ENCODE results near the gene C16orf78. TPM values are rescaled to one million over a fixed set of nuclear protein-coding genes. Genes with fewer than 3 reads are reported as not detected.

The C16orf78 gene
- total RNA-seq, 2 donors from 2014 or later = not detected

- H3K27ac Mint-ChIP-seq = no peak overlapping the region
- no peaks in the 10 kb centered on the region for H3K36me3 Mint-ChIP-seq (ENCODE audit: insufficient read depth in 2 of 2)
- no peak for ATAC-seq (replicated peaks in 1 of 2)
- no peaks in the 10 kb centered on the region for H3K9me3 Mint-ChIP-seq
- no peaks in the 10 kb centered on the region for H3K27me3 Mint-ChIP-seq (ENCODE audit: low read depth)
- no peak for DNase-seq
- no peak overlapping the region for H3K4me3 Mint-ChIP-seq
- no peaks in the 10 kb centered on the region for H3K4me1 Mint-ChIP-seq (ENCODE audit: low read depth)
Measured at GRCh38 chr16:49342336-49343265, 31.0 kb upstream of the C16orf78 start.

- Mint-ChIP-seq H3K36me3 (ENCODE audit: insufficient read depth in 2 of 2) (no peaks in the 10 kb centered on the region), H3K27me3 (ENCODE audit: low read depth) (no peaks in the 10 kb centered on the region), H3K4me1 (ENCODE audit: low read depth) (no peaks in the 10 kb centered on the region), H3K9me3 (no peaks in the 10 kb centered on the region), H3K4me3 (no peak overlapping the region), H3K27ac (no peak overlapping the region)
- DNase-seq (no peak), ATAC-seq (replicated peaks in 1 of 2) (no peak)
Measured at GRCh38 chr16:49343291-49343690, 30.3 kb upstream of the C16orf78 start.

- DNase-seq = no peak
- Mint-ChIP-seq H3K36me3 (ENCODE audit: insufficient read depth in 2 of 2) (no peaks in the 10 kb centered on the region), H3K9me3 (no peaks in the 10 kb centered on the region), H3K4me3 (no peak overlapping the region), H3K4me1 (ENCODE audit: low read depth) (no peaks in the 10 kb centered on the region), H3K27ac (no peak overlapping the region), H3K27me3 (ENCODE audit: low read depth) (no peaks in the 10 kb centered on the region)
- no peak for ATAC-seq (replicated peaks in 1 of 2)
Measured at GRCh38 chr16:49344401-49344800, 29.2 kb upstream of the C16orf78 start.

GRCh38 chr16:49345829-49346228 is 27.8 kb upstream of the C16orf78 start:
- no peaks in the 10 kb centered on the region for H3K9me3 Mint-ChIP-seq
- ATAC-seq (replicated peaks in 1 of 2) (no peak), DNase-seq (no peak)
- no peak overlapping the region for H3K27ac Mint-ChIP-seq
- H3K4me1 Mint-ChIP-seq (ENCODE audit: low read depth) = no peaks in the 10 kb centered on the region
- H3K27me3 Mint-ChIP-seq (ENCODE audit: low read depth) = peaks cover 9% of the 10 kb centered on the region
- H3K4me3 Mint-ChIP-seq = no peak overlapping the region
- H3K36me3 Mint-ChIP-seq (ENCODE audit: insufficient read depth in 2 of 2) = no peaks in the 10 kb centered on the region

- no peak overlapping the region for H3K27ac Mint-ChIP-seq
- H3K4me1 Mint-ChIP-seq (ENCODE audit: low read depth) = no peaks in the 10 kb centered on the region
- no peaks in the 10 kb centered on the region for H3K9me3 Mint-ChIP-seq
- H3K27me3 Mint-ChIP-seq (ENCODE audit: low read depth) = peaks cover 15% of the 10 kb centered on the region
- no peaks in the 10 kb centered on the region for H3K36me3 Mint-ChIP-seq (ENCODE audit: insufficient read depth in 2 of 2)
- no peak for ATAC-seq (replicated peaks in 1 of 2)
- H3K4me3 Mint-ChIP-seq = no peak overlapping the region
- no peak for DNase-seq
Measured at GRCh38 chr16:49346459-49346858, 27.1 kb upstream of the C16orf78 start.

- Mint-ChIP-seq H3K4me1 (ENCODE audit: low read depth) (no peaks in the 10 kb centered on the region), H3K27me3 (ENCODE audit: low read depth) (peaks cover 21% of the 10 kb centered on the region), H3K9me3 (no peaks in the 10 kb centered on the region), H3K4me3 (no peak overlapping the region), H3K27ac (no peak overlapping the region), H3K36me3 (ENCODE audit: insufficient read depth in 2 of 2) (no peaks in the 10 kb centered on the region)
- ATAC-seq (replicated peaks in 1 of 2) (no peak), DNase-seq (no peak)
Measured at GRCh38 chr16:49347476-49347875, 26.1 kb upstream of the C16orf78 start.

- ATAC-seq (replicated peaks in 1 of 2) (no peak), DNase-seq (no peak)
- Mint-ChIP-seq H3K36me3 (ENCODE audit: insufficient read depth in 2 of 2) (no peaks in the 10 kb centered on the region), H3K27me3 (ENCODE audit: low read depth) (peaks cover 21% of the 10 kb centered on the region), H3K4me3 (no peak overlapping the region), H3K27ac (no peak overlapping the region), H3K4me1 (ENCODE audit: low read depth) (no peaks in the 10 kb centered on the region), H3K9me3 (no peaks in the 10 kb centered on the region)
Measured at GRCh38 chr16:49348408-49349176, 25.0 kb upstream of the C16orf78 start.

GRCh38 chr16:49349446-49350168 is 24.0 kb upstream of the C16orf78 start:
- Mint-ChIP-seq H3K27ac (no peak overlapping the region), H3K27me3 (ENCODE audit: low read depth) (peaks cover 21% of the 10 kb centered on the region), H3K4me3 (no peak overlapping the region), H3K9me3 (no peaks in the 10 kb centered on the region), H3K4me1 (ENCODE audit: low read depth) (no peaks in the 10 kb centered on the region), H3K36me3 (ENCODE audit: insufficient read depth in 2 of 2) (no peaks in the 10 kb centered on the region)
- no peak for ATAC-seq (replicated peaks in 1 of 2)
- DNase-seq = no peak

GRCh38 chr16:49350265-49351095 is 23.1 kb upstream of the C16orf78 start:
- ATAC-seq (replicated peaks in 1 of 2) = no peak
- Mint-ChIP-seq H3K4me1 (ENCODE audit: low read depth) (no peaks in the 10 kb centered on the region), H3K4me3 (no peak overlapping the region), H3K9me3 (no peaks in the 10 kb centered on the region), H3K27me3 (ENCODE audit: low read depth) (peaks cover 21% of the 10 kb centered on the region), H3K27ac (no peak overlapping the region), H3K36me3 (ENCODE audit: insufficient read depth in 2 of 2) (no peaks in the 10 kb centered on the region)
- DNase-seq = peak; percentile 54 to 62

GRCh38 chr16:49351096-49351487 is 22.5 kb upstream of the C16orf78 start:
- H3K36me3 Mint-ChIP-seq (ENCODE audit: insufficient read depth in 2 of 2) = no peaks in the 10 kb centered on the region
- no peak for ATAC-seq (replicated peaks in 1 of 2)
- H3K4me3 Mint-ChIP-seq = no peak overlapping the region
- H3K27ac Mint-ChIP-seq = no peak overlapping the region
- no peak for DNase-seq
- H3K9me3 Mint-ChIP-seq = no peaks in the 10 kb centered on the region
- no peaks in the 10 kb centered on the region for H3K4me1 Mint-ChIP-seq (ENCODE audit: low read depth)
- H3K27me3 Mint-ChIP-seq (ENCODE audit: low read depth) = peaks cover 21% of the 10 kb centered on the region

GRCh38 chr16:49352892-49353291 is 20.7 kb upstream of the C16orf78 start:
- Mint-ChIP-seq H3K27ac (no peak overlapping the region), H3K9me3 (no peaks in the 10 kb centered on the region), H3K4me3 (no peak overlapping the region), H3K4me1 (ENCODE audit: low read depth) (no peaks in the 10 kb centered on the region), H3K36me3 (ENCODE audit: insufficient read depth in 2 of 2) (no peaks in the 10 kb centered on the region), H3K27me3 (ENCODE audit: low read depth) (peaks cover 22% of the 10 kb centered on the region)
- DNase-seq (no peak), ATAC-seq (replicated peaks in 1 of 2) (no peak)

- Mint-ChIP-seq H3K4me3 (no peak overlapping the region), H3K4me1 (ENCODE audit: low read depth) (no peaks in the 10 kb centered on the region), H3K9me3 (no peaks in the 10 kb centered on the region), H3K27me3 (ENCODE audit: low read depth) (peaks cover 30% of the 10 kb centered on the region), H3K36me3 (ENCODE audit: insufficient read depth in 2 of 2) (no peaks in the 10 kb centered on the region), H3K27ac (no peak overlapping the region)
- no peak for ATAC-seq (replicated peaks in 1 of 2)
- DNase-seq = no peak
Measured at GRCh38 chr16:49353680-49354079, 19.9 kb upstream of the C16orf78 start.

Data from activated T-cell treated with anti-CD3 and anti-CD28 coated beads, Interleukin-2, amount 50 U/mL, for 72 hours (primary cell).